CD4-positive, alpha-beta T cell treated with Interferon alpha-2 for 1 hour (primary cell): ENCODE measurements around the gene ANKRD13B.
A peak's percentile ranks its signal among the peaks of the same experiment; 100 is the strongest.
"Not testable (repeated sequence)": the region's sequence is repeated elsewhere in the genome, so short reads cannot be mapped to it uniquely, and the experiment has no call there.

Source experiments
- DNase-seq, 2 donors: peaks; one replicate each; pipeline ENCODE4 v3.0.0-alpha.2; 2020 to 2022

Gene ANKRD13B

GRCh38 chr17:29650396-29650795 is 57.5 kb downstream of the ANKRD13B start:
- no peak for DNase-seq

GRCh38 chr17:29651913-29652312 is 59.0 kb downstream of the ANKRD13B start:
- not testable (repeated sequence) for DNase-seq

- DNase-seq, result no peak
Measured at GRCh38 chr17:29652976-29653375, 60.0 kb downstream of the ANKRD13B start.

- no peak for DNase-seq
Measured at GRCh38 chr17:29653995-29654714, 61.2 kb downstream of the ANKRD13B start.

GRCh38 chr17:29655323-29655722 is 62.4 kb downstream of the ANKRD13B start:
- DNase-seq, result no peak

GRCh38 chr17:29659155-29659554 is 66.2 kb downstream of the ANKRD13B start:
- DNase-seq, result peak in 1 of 2 donors; percentile 21

- no peak for DNase-seq
Measured at GRCh38 chr17:29661213-29661612, 68.3 kb downstream of the ANKRD13B start.

- DNase-seq, result no peak
Measured at GRCh38 chr17:29663155-29663554, 70.2 kb downstream of the ANKRD13B start.
